Measurements from ENCODE around the gene PAN2.
"Not testable (repeated sequence)": the region's sequence is repeated elsewhere in the genome, so short reads cannot be mapped to it uniquely, and the experiment has no call there.

The PAN2 gene

DNA sequence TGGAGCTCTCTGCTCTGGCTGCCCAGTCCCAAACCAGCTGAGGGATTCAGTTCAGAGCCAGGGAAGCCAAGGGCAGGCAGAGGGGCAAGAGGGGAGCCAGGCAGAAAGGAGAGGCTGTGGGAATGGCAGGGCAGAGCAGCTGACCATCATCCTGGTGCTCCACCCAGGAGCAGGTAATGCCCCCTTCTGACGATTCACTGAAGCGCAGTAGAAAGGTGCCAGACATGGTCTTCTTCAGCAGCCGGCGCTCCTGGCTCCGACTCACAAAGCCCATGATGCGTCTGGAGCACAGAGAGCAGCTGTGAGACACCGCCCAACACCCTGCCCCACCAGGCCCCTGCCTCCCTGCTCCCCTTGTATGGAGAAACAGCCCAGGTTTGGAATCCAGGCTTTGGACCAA lies 12.9 kb upstream of the PAN2 start:
- DNase-seq = no peak

DNA sequence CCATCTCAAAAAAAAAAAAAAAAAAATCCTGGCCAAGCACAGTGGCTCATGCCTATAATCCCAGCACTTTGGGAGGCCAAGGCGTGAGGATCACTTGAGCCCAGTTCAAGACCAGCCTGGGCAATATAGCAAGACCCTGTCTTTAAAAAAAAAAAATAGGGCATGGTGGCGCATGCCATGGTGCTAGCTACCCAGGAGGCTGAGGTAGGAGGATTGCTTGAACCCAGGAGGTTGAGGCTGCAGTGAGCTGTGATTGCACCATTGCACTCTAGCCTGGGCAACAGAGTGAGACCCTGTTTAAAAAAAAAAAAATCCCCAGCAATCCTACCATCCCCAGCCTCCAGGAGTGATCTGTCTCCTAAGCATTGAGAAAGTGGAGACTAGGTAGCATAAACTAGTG lies 8.5 kb upstream of the PAN2 start:
- not testable (repeated sequence) for DNase-seq

DNA sequence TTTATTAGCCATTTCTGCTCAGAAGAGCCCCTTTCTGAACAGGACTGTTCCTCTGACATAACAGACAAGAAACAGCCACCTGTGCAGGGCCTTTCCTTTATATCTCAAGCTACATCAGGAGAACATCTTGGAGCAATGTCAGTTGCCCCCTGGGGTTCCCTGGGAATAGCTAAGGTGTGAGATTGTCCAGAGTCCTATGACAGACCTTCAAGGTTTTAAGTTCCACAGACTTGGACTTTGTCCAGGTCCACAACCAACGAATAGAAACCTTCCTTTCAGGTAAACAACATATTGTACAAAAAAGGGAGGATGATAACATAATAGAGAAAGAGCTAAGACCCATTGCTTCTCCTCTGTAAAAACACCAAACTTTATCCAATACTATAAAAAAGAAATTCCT lies 7.8 kb upstream of the PAN2 start:
- DNase-seq = no peak

DNA sequence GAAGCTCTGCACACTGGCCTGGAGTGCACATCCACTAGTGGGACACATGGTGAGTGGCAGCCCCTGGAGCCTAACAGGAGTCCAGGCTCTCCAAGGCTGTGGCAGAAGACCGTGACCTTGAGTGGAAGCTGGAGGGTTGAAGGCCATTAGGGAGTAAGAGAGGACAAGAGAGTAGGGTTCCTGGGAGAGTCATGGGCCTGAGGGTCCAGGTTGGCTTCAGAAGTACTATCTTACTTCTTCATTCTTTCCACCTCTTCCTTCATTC lies 5.3 kb upstream of the PAN2 start:
- DNase-seq = no peak

DNA sequence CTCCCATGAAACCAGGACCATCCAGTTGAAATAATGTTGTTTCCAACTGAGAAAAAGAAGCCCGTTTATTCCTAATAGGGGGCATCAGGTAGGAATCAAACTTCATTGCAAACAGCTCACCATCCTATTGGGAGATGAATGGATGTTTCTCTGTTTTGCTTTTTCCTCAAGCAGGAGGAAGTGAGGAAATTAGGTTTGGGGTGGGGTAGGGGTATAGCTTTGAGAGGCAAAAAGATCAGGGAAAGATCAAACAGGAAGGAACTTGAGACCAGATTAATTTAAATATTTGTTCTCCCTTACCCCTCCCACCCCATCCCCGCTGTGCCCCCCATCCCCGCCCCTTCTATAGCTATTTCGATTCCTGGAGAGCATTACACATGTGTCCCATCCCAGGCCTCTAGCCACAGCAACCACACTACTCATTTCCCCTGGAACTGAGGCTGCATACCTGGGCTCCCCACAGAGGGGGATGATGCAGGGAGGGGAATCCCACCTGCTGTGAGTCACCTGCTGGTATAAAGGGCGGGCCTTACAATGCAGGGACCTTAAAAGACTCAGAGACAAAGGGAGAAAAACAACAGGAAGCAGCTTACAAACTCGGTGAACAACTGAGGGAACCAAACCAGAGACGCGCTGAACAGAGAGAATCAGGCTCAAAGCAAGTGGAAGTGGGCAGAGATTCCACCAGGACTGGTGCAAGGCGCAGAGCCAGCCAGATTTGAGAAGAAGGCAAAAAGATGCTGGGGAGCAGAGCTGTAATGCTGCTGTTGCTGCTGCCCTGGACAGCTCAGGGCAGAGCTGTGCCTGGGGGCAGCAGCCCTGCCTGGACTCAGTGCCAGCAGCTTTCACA lies 4.7 kb upstream of the PAN2 start, which contains the start of gene IL23A:
TSS of gene IL23A (plus strand) at position 577 of the 850 bp plus-strand sequence. CDS start at position 738, 161 bp downstream.
- peak; percentile 31 for DNase-seq

DNA sequence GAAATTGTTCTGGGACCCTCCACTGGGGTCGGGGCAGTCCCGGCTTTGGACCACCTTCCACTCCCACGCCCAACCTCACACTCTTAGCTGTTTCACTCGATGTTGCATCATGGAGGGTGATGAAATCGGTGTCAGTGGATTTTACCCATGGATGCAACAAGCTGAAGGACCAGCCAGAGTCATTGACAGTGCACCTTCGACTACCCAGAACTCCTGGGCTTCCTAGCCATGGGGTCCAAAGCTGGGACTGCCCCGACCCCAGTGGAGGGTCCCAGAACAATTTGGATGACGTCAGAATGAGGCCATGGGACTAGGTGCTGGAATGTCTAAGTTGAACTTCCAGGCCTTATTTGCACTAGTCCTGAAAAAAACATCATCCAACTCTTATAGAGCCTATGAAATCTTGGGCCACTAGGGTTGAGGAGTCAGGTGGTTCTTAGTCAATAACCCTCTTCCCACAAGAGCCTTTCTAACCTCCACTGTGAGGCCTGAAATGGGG lies 4.0 kb upstream of the PAN2 start:
- DNase-seq = no peak

DNA sequence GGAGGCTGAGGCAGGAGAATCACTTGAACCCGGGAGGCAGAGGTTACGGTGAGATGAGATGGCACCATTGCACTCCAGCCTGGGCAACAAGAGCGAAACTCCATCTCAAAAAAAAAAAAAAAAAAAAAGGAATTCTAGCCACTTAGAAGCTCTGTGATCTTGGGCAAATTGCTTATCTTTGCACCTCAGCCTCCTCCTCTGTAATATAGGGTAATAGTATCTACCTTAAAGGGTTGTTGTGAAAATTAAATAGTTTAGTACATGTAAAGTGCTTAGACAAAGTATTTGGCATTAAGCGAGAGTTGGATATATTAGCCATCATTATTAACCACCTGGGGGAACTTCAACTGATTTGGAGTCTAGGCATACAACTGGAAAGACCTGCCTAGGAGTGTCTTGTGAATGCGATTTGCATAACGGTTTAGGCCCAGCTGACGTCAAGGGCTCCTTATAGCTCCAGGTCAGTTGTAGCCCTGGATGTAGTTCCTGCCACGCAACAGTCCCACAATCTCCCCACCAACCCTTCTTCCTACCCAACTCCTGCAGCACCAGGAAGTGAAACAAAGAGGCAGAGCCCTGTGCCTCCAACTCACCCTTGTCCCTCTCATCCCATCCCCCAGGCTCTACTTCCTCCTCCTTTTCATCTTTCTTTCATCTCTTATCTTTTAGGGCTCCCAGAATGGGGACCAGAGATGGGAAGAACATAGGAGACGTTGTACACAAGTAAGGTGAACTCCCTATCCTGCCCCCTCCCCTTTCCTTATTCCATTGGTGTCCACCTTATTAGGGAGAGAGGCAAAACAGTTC lies 2.8 kb upstream of the PAN2 start:
- DNase-seq = no peak

DNA sequence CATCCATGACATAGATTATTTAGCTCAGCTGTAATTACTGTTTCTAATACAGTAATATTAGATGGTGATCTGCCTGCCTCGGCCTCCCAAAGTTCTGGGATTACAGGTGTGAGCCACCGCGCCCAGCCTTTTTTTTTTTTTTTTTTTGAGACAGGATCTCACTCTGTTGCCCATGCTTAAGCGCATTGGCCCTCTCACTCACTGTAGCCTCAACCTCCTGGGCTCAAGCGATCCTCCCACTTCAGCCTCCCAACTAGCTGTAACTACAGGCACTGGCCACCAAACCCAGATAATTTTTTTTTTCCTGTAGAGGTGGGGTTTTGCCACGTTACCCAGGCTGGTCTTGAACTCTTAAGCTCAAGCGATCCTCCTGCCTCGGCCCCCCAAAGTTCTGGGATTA lies 1.7 kb upstream of the PAN2 start:
- DNase-seq = not testable (repeated sequence)

DNA sequence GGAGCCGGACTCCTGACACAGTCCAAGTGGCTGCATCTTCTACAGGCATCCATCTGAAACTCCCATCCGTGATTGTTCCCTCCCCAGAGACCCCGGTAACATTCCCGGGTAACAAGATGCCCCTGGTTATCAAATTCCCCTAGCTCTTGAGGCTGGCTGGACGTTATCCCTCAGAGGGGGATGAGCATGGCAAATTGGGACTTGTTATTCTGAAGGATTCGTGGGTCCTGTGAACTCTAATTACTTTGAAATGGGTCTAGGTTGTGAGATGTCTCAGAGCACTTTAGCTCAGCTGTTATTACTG lies 642 bp upstream of the PAN2 start:
- no peak for DNase-seq

DNA sequence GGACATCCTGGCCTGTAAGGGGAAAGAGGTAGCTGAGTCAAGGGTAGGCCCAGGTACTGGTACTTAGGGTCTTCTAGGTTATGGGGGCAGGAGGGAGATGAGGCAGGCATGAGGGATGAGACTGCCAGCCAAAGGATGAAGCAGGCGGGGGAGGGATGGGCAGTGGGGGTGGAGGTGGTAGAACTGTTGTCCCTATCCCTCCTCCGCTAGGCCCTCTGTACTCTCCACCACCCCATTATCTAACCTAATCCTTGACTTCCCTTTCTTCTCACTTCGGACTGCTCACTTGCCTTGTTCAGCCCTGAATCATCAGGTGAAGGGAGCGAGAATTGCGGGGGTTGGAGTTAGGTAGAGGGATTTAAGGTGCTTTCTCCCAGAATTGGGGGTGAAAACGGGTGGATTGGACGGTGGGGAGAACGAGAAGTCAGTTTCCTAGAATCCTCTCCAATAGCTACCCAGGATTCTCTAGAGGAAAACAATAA lies 562 bp downstream of the PAN2 start:
- DNase-seq = no peak

DNA sequence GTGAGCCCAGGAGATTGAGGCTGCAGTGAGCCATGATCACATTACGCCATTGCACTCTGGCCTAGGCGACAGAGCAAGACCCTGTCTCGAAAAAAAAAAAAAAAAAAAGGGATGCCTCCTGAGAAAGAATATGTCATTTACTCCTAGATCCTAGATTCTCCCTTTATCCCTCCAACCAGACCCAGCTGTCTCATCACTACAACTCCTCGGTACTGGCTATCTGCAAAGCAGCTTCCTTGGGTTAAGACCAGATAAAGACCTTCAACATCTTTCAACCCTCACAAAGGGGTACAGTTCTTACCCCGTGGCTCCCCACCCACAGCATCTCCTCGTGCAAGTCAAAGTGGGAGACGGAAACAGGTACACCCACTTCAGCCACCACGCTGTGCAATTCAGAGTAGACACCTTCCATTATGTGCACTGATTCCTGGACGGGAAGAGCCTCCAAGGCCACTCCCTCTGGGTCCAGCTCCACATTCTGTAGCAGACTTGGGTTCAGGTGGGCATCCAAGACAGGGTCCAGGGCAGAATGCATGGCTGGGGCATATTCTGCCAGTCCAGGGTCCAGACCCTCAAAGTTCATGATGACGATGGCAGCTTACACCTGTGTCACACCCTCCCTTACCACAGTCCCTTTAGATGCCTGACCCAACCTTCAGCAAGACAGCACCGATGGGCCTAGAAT lies 1.1 kb downstream of the PAN2 start:
- DNase-seq = no peak

DNA sequence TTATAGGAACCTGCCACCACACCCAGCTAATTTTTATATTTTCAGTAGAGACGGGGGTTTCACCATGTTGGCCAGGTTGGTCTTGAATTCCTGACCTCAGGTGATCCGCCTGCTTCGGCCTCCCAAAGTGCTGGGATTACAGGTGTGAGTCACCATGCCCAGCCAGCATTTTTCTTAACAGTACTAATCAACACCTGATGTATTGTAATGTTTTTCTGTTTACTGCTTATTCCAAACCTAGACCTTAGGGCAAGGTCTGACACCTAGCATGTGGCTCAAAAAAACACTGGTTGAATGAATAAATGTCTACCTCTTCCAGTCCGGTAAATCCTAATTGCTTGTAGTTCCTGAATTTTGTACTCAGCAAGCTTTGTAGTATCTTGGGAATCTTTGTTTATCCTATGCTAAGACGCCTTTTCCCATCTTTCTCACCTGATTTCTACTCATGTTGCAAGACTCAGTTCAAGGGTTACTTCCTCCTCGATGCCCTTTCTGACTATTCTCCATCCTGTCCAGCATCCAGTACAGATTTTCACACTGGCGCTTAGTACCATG lies 2.8 kb downstream of the PAN2 start:
- DNase-seq = no peak

DNA sequence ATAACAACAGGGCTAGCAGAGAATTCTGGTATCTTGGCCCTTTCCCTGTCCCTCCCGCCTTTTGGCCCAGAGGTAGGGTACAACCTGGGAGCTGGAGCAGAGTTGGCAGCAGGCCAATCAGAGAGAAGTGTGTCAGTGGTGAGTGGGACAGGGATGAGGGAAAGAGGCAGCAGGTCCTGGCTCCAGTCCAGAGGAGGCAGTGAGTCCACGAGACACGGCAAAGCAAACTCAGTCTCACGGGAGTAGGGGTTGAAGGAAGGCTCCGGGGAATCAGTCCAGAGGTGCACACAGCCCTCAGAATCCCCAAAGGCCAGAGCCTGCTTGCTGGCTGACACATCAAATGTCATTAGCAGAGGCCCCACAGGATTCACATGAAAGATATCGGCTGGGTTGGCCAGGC lies 7.3 kb downstream of the PAN2 start:
- no peak for DNase-seq

DNA sequence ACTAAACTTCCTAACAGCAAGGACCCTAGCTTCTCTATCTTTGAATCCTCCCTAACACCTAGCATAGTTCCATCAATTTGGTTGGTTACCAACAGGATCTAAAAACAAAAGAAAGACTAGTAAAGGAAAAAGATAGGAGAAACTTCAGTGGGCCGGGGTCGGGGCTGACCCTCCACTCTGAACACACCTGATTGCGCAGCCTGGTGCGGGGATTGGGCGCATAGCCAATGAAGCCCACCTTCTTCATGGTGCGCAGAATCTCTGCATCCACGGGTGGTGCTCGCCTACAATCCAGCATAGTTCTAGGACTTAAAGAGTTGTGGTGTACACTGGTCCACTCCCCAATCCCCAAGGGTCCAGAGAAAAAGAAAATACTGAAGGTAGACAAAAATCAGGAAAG lies 7.7 kb downstream of the PAN2 start:
- DNase-seq = no peak

DNA sequence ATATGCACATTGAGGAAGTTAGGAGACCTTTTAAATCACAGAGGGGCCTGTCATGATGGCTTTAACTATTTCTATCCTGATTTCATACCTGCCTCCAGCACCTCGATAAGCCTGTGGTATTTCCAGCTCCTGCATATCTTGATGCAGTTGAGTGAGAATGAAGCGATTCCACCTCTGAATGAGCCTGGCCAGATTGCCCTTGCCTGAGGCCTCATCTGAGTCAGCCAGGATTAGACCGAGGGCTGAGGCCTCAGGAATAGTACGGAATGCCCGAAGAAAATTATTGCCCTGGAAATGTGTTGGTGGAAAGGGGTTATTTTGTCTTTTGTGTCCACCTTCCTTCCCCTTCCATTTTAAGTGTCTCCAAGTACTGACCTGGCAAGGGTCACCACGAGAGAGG lies 9.6 kb downstream of the PAN2 start:
- DNase-seq = no peak

DNA sequence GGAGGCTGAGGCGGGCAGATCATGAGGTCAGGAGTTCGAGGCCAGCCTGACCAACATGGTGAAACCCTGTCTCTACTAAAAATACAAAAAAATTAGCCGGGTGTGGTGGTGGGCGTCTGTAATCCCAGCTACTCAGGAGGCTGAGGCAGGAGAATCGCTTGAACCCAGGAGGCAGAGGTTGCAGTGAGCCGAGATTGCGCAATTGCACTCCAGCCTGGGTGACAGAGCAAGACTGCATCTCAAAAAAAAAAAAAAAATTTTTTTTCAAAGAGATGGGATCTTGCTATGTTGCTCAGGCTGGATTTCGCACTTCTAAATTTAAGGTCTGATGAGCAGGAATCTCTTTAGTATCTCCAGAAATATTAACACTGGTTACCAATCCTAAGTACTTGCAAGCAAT lies 12.2 kb downstream of the PAN2 start:
- not testable (repeated sequence) for DNase-seq

DNA sequence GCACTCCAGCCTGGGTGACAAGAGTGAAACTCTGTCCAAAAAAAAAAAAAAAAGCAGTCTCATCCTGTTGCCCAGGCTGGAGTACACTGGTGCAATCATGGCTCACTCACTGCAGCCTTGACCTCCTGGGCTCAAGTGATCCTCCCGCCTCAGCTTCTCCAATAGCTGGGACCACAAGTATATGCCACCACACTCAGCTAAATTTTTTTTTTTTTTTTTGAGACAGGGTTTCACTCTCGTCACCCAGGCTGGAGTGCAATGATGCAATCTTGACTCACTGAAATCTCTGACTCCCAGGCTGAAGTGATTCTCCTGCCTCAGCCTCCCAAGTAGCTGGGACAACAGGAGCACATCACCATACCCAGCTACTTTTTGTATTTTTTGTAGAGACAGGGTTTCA lies 12.8 kb downstream of the PAN2 start:
- DNase-seq = no peak

DNA sequence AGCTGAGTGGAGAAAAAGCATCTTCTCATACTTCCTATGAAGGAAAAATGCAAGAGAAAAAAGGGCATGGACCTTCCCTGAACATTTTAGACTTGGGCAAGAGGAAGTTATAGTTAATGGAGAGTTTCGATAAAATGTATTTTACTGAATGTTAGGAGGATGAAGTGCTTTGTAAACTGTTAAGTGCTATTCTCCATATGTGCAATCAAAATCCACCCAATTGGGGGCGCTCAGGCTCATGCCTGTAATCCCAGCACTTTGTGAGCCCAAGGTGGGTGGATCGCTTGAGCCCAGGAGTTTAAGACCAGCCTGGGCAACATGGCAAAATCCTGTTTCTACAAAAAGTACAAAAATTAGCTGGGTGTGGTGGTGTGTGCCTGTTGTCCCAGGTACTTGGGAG lies 16.1 kb downstream of the PAN2 start:
- DNase-seq = no peak

DNA sequence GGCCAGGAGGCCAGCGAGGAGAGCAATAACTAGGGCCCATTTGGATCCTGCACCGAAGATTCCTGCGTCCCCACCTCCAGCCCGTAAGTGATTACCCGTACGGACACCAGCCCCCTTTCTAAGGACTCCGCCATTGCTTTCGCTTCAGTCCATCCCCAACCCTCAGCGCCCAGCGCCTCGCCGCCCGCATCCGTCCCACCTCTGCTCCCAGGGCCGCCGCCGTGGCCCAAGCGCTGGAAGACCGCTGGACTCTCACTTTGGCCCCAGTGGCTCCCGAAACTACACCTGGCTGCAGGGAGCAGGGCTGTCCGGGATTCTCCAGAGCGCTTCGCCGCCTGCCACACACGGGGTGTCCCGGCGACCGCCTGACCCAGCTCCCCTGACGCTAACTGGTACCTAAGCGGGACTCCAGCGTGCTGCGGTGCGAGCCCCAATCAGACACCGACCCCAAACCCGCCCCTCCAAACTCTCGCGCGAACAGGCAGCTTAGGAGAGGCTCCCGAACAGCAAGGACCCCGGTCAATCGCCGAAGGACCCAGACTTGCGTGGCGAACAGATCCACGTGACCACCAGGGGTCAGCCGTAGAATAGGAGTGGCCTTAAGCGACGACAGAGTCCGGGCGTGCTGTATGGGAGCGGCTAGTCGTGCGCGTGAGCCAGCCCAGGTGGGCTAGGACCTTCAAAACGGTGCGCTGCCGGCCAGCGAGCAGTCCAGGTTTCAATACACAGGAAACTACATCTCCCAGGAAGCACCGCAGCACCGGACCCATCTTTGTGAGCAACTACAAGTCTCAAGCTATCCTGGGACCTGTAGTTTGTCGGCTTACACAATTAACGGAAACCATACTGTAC lies 18.0 kb downstream of the PAN2 start, which contains the start of gene CNPY2:
TSS of gene CNPY2 (minus strand) at position 367 of the 852 bp plus-strand sequence. CDS start 771 bp downstream, outside the sequence.
- peak; percentile 95 for DNase-seq

DNA sequence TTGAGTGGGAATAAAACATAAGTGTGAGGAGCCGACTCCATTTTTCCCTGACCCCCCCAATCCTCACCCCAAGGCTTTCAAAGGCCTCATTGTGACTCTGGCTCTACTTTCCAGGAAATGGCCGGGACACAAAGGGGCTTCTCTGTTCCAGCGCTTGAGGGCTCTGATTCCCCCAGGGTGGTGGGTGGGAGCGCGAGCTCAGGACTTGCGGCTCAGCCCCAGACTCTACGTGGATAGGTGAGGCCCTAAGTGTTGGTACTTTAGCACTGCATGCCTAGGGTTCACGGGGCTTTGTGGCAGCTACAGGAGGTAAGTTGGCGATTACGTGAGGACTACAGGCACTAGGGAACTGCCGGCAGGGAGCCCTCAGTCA lies 18.6 kb downstream of the PAN2 start:
- DNase-seq = no peak

DNA sequence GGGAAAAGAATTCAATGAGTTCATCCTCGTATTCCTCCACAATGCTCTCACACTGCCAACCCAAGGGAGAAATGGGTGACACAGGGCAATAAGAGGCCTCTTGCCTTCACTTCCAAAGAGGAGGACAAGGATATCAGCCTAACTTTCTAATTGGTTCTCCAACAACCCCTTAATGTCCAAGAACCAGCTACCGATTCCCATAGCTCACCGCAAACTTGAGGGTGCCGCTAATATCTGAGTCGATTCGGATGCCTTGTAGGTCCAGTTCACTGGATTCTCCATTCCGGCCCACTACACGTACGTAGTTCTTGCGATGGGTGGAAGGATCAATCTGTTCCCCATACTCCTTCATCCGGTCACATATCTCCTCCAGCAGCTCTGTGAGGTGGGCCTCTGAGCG lies 22.8 kb downstream of the PAN2 start:
- DNase-seq = no peak

DNA sequence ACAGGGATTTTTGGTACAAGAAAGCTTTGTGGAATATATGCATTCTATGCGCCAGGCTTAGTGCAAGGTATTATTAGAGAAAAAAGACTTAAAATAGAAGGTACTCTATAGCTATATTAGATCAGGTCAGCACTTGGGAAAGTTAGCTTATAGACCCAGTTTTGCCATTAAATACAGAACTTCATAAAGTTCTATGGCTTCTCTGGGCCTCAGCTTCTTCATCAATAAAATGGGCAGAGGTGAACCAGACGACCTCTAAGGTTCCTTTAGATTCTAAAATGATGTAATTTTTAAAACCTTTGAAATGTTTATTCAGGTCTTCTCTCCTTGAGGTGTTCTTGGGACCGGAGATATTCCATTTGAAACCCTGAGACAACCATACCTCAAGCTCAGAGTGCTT lies 25.1 kb downstream of the PAN2 start:
- DNase-seq = no peak

Data from NCI-H510A (cell line).